NCI-H524 (cell line): ENCODE measurements around the gene CFAP45.

Experiments used
- DNase-seq, 2 experiments: peaks; one replicate each; lab custom pipeline; 2025; lab: John Stamatoyannopoulos, UW

Gene CFAP45

GRCh38 chr1:159923203-159924024 is 23.4 kb upstream of the CFAP45 start:
- no peak for DNase-seq

- DNase-seq, result no peak
Measured at GRCh38 chr1:159922511-159923202, 22.7 kb upstream of the CFAP45 start.

GRCh38 chr1:159921700-159922504 is 21.9 kb upstream of the CFAP45 start:
- no peak for DNase-seq

- no peak for DNase-seq
Measured at GRCh38 chr1:159921251-159921650, 21.3 kb upstream of the CFAP45 start.

- no peak for DNase-seq
Measured at GRCh38 chr1:159920651-159921050, 20.7 kb upstream of the CFAP45 start.

- DNase-seq, result no peak
Measured at GRCh38 chr1:159920202-159920601, 20.2 kb upstream of the CFAP45 start.

- no peak for DNase-seq
Measured at GRCh38 chr1:159919236-159919865, 19.4 kb upstream of the CFAP45 start.

GRCh38 chr1:159918352-159919200 is 18.6 kb upstream of the CFAP45 start:
- peak; percentile 34 to 76 for DNase-seq

- DNase-seq, result no peak
Measured at GRCh38 chr1:159917533-159918351, 17.8 kb upstream of the CFAP45 start.

GRCh38 chr1:159916242-159917051 is 16.5 kb upstream of the CFAP45 start:
- peak in 1 of 2 experiments; percentile 6 for DNase-seq

- DNase-seq, result no peak
Measured at GRCh38 chr1:159915571-159916241, 15.7 kb upstream of the CFAP45 start.

GRCh38 chr1:159914252-159915018 is 14.5 kb upstream of the CFAP45 start:
- DNase-seq, result no peak

- DNase-seq, result no peak
Measured at GRCh38 chr1:159913451-159914192, 13.7 kb upstream of the CFAP45 start.

GRCh38 chr1:159911326-159912070 is 11.5 kb upstream of the CFAP45 start:
- DNase-seq, result no peak

GRCh38 chr1:159908031-159908940 is 8.3 kb upstream of the CFAP45 start:
- no peak for DNase-seq
